Caco-2 (cell line): Measurements from ENCODE around the gene CDC42SE1. TPM values are rescaled to one million over a fixed set of nuclear protein-coding genes. Genes with fewer than 3 reads are reported as not detected.
"Not testable (repeated sequence)": the region's sequence is repeated elsewhere in the genome, so short reads cannot be mapped to it uniquely, and the experiment has no call there.

Experiments used
- BruUV-seq: library from RNA; stranded (reverse); fragments of 400-500 nt; replicated peaks from 2 replicates; lab custom pipeline; 2021; lab: Mats Ljungman, UMichigan
- CTCF ChIA-PET: fragments of 300-600 bp; sonication (Branson Sonifier 250); formaldehyde crosslinking; loops from one replicate; lab custom pipeline; 2022; ENCODE audit warnings: antibody characterized with exemption; lab: Charles Lee
- POLR2A ChIA-PET: fragments of 300-600 bp; sonication (Branson Sonifier 250); formaldehyde crosslinking; loops from one replicate; lab custom pipeline; 2022; ENCODE audit warnings: antibody characterized with exemption; lab: Charles Lee
- DNase-seq, 2 experiments: peaks; one replicate each; pipeline versions ENCODE4 v3.0.0 to v3.0.0-alpha.2; 2020 to 2022
- H3K27me3 ChIP-seq: replicated peaks from 2 replicates; pipeline ENCODE4 v1.6.0; 2011; ENCODE audit warnings: low read length; ENCODE audit not compliant: control insufficient read depth, insufficient read depth
- H3K36me3 ChIP-seq: 2 replicates; pipeline ENCODE4 v1.5.1; 2011; ENCODE audit warnings: low read length; ENCODE audit not compliant: control insufficient read depth, insufficient read depth
- H3K4me1 ChIP-seq: fragments of 250-450 bp; sonication (Bioruptor Pico); 2 replicates; pipeline ENCODE4 v1.5.1; 2020; ENCODE audit warnings: mild to moderate bottlenecking
- H3K4me3 ChIP-seq: 2 replicates; pipeline ENCODE4 v1.5.1; 2011; ENCODE audit warnings: low read depth, mild to moderate bottlenecking, control low read depth, low read length
- H3K9me3 ChIP-seq: fragments of 250-450 bp; sonication (Bioruptor Pico); 2 replicates; pipeline ENCODE4 v1.5.1; 2020; ENCODE audit warnings: mild to moderate bottlenecking, moderate library complexity
- H3K27ac Mint-ChIP-seq: one replicate; pipeline ENCODE4 v1.8.0; 2022; ENCODE audit warnings: mixed read lengths; ENCODE audit not compliant: unreplicated experiment
- H3K27me3 Mint-ChIP-seq: one replicate; pipeline ENCODE4 v1.8.0; 2022; ENCODE audit warnings: mixed read lengths; ENCODE audit not compliant: insufficient read depth, unreplicated experiment
- H3K36me3 Mint-ChIP-seq: one replicate; pipeline ENCODE4 v1.8.0; 2022; ENCODE audit warnings: mild to moderate bottlenecking, mixed read lengths; ENCODE audit not compliant: insufficient read depth, unreplicated experiment
- H3K4me1 Mint-ChIP-seq: one replicate; pipeline ENCODE4 v1.8.0; 2022; ENCODE audit warnings: low read depth, mixed read lengths; ENCODE audit not compliant: unreplicated experiment
- H3K4me3 Mint-ChIP-seq: one replicate; pipeline ENCODE4 v1.8.0; 2022; ENCODE audit warnings: mild to moderate bottlenecking, moderate library complexity, mixed read lengths; ENCODE audit not compliant: unreplicated experiment
- H3K9me3 Mint-ChIP-seq: one replicate; pipeline ENCODE4 v1.8.0; 2022; ENCODE audit warnings: mixed read lengths; ENCODE audit not compliant: unreplicated experiment
- intact Hi-C: fragments of 100-400 bp; cut with micrococcal nuclease; formaldehyde crosslinking; loops from one replicate; pipeline ENCODE4 v1.10.0; 2022; ENCODE audit not compliant: unreplicated experiment
- total RNA-seq: library from RNA; stranded (reverse); gene quantifications from 2 replicates; pipeline ENCODE4 v1.2.3, GENCODE V29; 2022
- TF ChIP-seq, protein P1 (sequence below), 2 experiments: fragments of 200-600 bp in 1 of 2; IDR thresholded peaks; 1 replicate in 1 of 2; 2 replicates in 1 of 2; pipeline versions ENCODE4 v1.5.1 to v1.8.0; 2011 to 2022; ENCODE audit warnings: antibody characterized with exemption in 1 of 2, control low read depth in 1 of 2, inconsistent platforms in 1 of 2, low read depth in 1 of 2, low read length in 1 of 2, mild to moderate bottlenecking in 1 of 2, moderate library complexity in 1 of 2; ENCODE audit not compliant: insufficient read depth in 1 of 2, severe bottlenecking in 1 of 2, unreplicated experiment in 1 of 2

Gene CDC42SE1
- total RNA-seq, 1 experiment from 2014 or later = 59.4 TPM

DNA sequence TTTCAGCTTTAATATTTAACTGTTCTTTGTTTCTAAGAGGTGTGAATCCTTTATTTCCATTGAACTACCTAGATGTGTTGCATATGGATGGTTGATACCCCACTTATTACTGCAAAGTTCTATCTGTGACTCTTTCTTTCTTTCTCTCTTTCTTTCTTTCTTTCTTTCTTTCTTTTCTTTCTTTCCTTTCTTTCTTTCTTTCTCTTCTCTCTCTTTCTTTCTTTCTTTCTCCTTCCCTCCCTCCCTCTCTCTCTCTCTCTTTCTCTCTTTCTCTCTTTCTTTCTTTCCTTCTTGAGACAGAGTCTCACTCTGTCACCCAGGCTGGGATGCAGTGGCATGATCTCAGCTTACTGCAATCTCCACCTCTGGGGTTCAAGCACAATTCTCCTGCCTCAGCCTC lies 45.2 kb upstream of the CDC42SE1 start:
- DNase-seq = no peak
- intact Hi-C loops = no loop called here
- H3K27ac Mint-ChIP-seq = no peak overlapping the region
- no peaks in the 10 kb centered on the region for H3K9me3 ChIP-seq
- BruUV-seq = no TSS peak
- H3K4me1 Mint-ChIP-seq = no peaks in the 10 kb centered on the region
- no peaks in the 10 kb centered on the region for H3K27me3 ChIP-seq
- H3K4me3 ChIP-seq = no peak overlapping the region
- H3K9me3 Mint-ChIP-seq = no peaks in the 10 kb centered on the region
- CTCF ChIA-PET = no interaction called here
- no peaks in the 10 kb centered on the region for H3K36me3 ChIP-seq
- POLR2A ChIA-PET = no interaction called here
- no peaks in the 10 kb centered on the region for H3K36me3 Mint-ChIP-seq
- no peaks in the 10 kb centered on the region for H3K27me3 Mint-ChIP-seq
- no peaks in the 10 kb centered on the region for H3K4me1 ChIP-seq
- TF ChIP-seq, protein P1, sequence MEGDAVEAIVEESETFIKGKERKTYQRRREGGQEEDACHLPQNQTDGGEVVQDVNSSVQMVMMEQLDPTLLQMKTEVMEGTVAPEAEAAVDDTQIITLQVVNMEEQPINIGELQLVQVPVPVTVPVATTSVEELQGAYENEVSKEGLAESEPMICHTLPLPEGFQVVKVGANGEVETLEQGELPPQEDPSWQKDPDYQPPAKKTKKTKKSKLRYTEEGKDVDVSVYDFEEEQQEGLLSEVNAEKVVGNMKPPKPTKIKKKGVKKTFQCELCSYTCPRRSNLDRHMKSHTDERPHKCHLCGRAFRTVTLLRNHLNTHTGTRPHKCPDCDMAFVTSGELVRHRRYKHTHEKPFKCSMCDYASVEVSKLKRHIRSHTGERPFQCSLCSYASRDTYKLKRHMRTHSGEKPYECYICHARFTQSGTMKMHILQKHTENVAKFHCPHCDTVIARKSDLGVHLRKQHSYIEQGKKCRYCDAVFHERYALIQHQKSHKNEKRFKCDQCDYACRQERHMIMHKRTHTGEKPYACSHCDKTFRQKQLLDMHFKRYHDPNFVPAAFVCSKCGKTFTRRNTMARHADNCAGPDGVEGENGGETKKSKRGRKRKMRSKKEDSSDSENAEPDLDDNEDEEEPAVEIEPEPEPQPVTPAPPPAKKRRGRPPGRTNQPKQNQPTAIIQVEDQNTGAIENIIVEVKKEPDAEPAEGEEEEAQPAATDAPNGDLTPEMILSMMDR (IDR thresholded peaks at IDR 0.05; ENCODE audit: insufficient read depth in 1 of 2, low read depth in 1 of 2, low read length in 1 of 2, severe bottlenecking in 1 of 2, unreplicated experiment in 1 of 2) = no peak
- no peak overlapping the region for H3K4me3 Mint-ChIP-seq

DNA sequence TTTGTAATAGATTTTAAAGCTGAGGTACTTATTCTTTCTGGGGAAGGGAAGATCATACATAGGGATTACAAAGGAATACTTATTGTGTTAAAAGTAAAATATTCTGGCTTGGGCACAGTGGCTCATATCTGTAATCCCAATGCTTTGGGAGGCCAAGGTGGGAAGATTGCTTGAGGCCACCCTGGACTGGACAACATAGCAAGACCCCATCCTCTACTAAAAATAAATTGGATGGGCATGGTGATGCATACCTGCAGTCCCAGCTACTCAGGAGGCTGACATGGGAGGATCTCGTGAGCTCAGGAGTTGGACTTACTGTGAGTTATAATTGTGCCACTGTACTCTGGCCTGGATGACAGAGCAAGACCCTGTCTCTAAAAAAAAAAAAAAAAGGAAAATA lies 38.7 kb upstream of the CDC42SE1 start:
- no peak overlapping the region for H3K27ac Mint-ChIP-seq
- ChIA-PET POLR2A (no interaction called here), CTCF (interaction anchor here (0.6 to 0.7 kb wide), 3 partner anchors 33 to 900 kb away, joined by 3 to 4 read pairs (median 3); no protein-coding TSS in a partner anchor)
- TF ChIP-seq, protein P1 (IDR thresholded peaks at IDR 0.05; ENCODE audit: insufficient read depth in 1 of 2, low read depth in 1 of 2, low read length in 1 of 2, severe bottlenecking in 1 of 2, unreplicated experiment in 1 of 2) = no peak
- Histone ChIP-seq H3K9me3 (no peaks in the 10 kb centered on the region), H3K4me1 (no peaks in the 10 kb centered on the region), H3K4me3 (no peak overlapping the region), H3K27me3 (no peaks in the 10 kb centered on the region), H3K36me3 (no peaks in the 10 kb centered on the region)
- no TSS peak for BruUV-seq
- no peaks in the 10 kb centered on the region for H3K36me3 Mint-ChIP-seq
- H3K4me1 Mint-ChIP-seq = no peaks in the 10 kb centered on the region
- intact Hi-C loops = no loop called here
- H3K4me3 Mint-ChIP-seq = no peak overlapping the region
- peak in 1 of 2 experiments; percentile 2 for DNase-seq
- no peaks in the 10 kb centered on the region for H3K27me3 Mint-ChIP-seq
- no peaks in the 10 kb centered on the region for H3K9me3 Mint-ChIP-seq

DNA sequence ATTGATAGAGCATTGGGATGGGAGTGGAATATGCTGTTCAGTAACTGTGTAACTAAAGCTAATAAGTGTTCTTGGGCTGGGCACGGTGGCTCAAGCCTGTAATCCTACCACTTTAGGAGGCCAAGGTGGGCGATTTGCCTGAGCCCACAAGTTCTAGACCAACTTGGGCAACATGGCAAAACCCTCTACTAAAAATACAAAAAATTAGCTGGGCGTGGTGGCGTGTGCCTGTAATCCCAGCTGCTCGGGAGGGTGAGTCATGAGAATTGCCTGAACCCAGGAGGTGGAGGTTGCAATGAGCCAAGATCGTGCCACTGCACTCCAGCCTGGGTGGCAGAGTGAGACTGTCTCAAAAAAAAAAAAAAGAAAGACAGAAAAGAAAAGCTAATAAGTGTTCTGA lies 38.0 kb upstream of the CDC42SE1 start:
- POLR2A ChIA-PET, H3K9me3 Mint-ChIP-seq, H3K27ac Mint-ChIP-seq, H3K36me3 Mint-ChIP-seq, H3K4me1 ChIP-seq, H3K4me3 ChIP-seq, intact Hi-C loops, DNase-seq, H3K4me3 Mint-ChIP-seq, H3K27me3 Mint-ChIP-seq, CTCF ChIA-PET, H3K27me3 ChIP-seq, H3K9me3 ChIP-seq, BruUV-seq, H3K4me1 Mint-ChIP-seq, H3K36me3 ChIP-seq: not testable (repeated sequence)
